Right lobe of liver (tissue), 4 donors: ENCODE results near the gene TERT.

Source experiments
- POLR2A ChIP-seq: fragments of 450-650 bp; IDR thresholded peaks from one replicate; pipeline ENCODE4 v1.6.1; 2017; ENCODE audit warnings: antibody characterized with exemption, mild to moderate bottlenecking
- TF ChIP-seq, protein P1 (sequence below), 4 donors: fragments of 200-600 bp in 3 of 4; fragments of 450-650 bp in 1 of 4; IDR thresholded peaks; one replicate each; pipeline versions ENCODE4 v1.5.1 to v1.8.0; 2016 to 2022; ENCODE audit warnings: antibody characterized with exemption in 4 of 4, mild to moderate bottlenecking in 2 of 4
- donor health status: DM: no; HTN: no; CAD: no.
- donor health status: DM: no; HTN: no; CAD: no.
- donor health status: DM: no; HTN: yes; CAD: no.

- TF ChIP-seq, protein P1, sequence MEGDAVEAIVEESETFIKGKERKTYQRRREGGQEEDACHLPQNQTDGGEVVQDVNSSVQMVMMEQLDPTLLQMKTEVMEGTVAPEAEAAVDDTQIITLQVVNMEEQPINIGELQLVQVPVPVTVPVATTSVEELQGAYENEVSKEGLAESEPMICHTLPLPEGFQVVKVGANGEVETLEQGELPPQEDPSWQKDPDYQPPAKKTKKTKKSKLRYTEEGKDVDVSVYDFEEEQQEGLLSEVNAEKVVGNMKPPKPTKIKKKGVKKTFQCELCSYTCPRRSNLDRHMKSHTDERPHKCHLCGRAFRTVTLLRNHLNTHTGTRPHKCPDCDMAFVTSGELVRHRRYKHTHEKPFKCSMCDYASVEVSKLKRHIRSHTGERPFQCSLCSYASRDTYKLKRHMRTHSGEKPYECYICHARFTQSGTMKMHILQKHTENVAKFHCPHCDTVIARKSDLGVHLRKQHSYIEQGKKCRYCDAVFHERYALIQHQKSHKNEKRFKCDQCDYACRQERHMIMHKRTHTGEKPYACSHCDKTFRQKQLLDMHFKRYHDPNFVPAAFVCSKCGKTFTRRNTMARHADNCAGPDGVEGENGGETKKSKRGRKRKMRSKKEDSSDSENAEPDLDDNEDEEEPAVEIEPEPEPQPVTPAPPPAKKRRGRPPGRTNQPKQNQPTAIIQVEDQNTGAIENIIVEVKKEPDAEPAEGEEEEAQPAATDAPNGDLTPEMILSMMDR (IDR thresholded peaks at IDR 0.05): no peak
- TF ChIP-seq POLR2A: no peak
These were observed 16.7 kb downstream of the TERT start for GRCh38 chr5:1278216-1278615.
